Panc1 (cell line): ENCODE results near the gene APOL6. TPM values are rescaled to one million over a fixed set of nuclear protein-coding genes. Genes with fewer than 3 reads are reported as not detected.

Source experiments
- ATAC-seq: fragments of 200-7000 bp; cut with Tn5 transposase; 2 replicates; pipeline ENCODE4 v1.9.1; 2020; ENCODE audit warnings: mild to moderate bottlenecking, moderate library complexity
- BruUV-seq: library from RNA; stranded (reverse); fragments of 400-500 nt; replicated peaks from 2 replicates; lab custom pipeline; 2021; lab: Mats Ljungman, UMichigan
- CTCF ChIA-PET: fragments of 300-600 bp; sonication (Branson Sonifier 250); formaldehyde crosslinking; loops from one replicate; lab custom pipeline; 2022; ENCODE audit warnings: antibody characterized with exemption; lab: Charles Lee
- POLR2A ChIA-PET: fragments of 300-600 bp; sonication (Branson Sonifier 250); formaldehyde crosslinking; loops from one replicate; lab custom pipeline; 2022; ENCODE audit warnings: antibody characterized with exemption; lab: Charles Lee
- DNase-seq: peaks from one replicate; pipeline ENCODE4 v3.0.0-alpha.2; 2010; ENCODE audit warnings: low read depth, low spot score
- H3K27ac ChIP-seq: 2 replicates; pipeline ENCODE4 v1.5.1; 2011; ENCODE audit warnings: mild to moderate bottlenecking, low read length, inconsistent platforms
- H3K27me3 ChIP-seq: fragments of 200-500 bp; sonication (Bioruptor generic); 2 replicates; pipeline ENCODE4 v1.6.0; 2014; ENCODE audit warnings: low read length, inconsistent platforms; ENCODE audit not compliant: control insufficient read depth, insufficient read depth
- H3K36me3 ChIP-seq: fragments of 200-500 bp; sonication (Bioruptor generic); 2 replicates; pipeline ENCODE4 v1.5.1; 2014; ENCODE audit warnings: inconsistent platforms, mild to moderate bottlenecking, low read length, moderate library complexity; ENCODE audit not compliant: control insufficient read depth, insufficient read depth
- H3K4me1 ChIP-seq: 2 replicates; pipeline ENCODE4 v1.5.1; 2011; ENCODE audit warnings: inconsistent platforms, mild to moderate bottlenecking, low read length, moderate library complexity; ENCODE audit not compliant: control insufficient read depth, insufficient read depth
- H3K4me3 ChIP-seq, 2 experiments: 2 replicates each; pipeline ENCODE4 v1.5.1; 2011 to 2012; ENCODE audit warnings: low read depth in 2 of 2, low read length in 2 of 2, mild to moderate bottlenecking in 2 of 2, inconsistent platforms in 1 of 2, moderate library complexity in 1 of 2
- H3K9me3 ChIP-seq: fragments of 200-500 bp; sonication (Bioruptor generic); 2 replicates; pipeline ENCODE4 v1.5.1; 2014; ENCODE audit warnings: low read depth, mild to moderate bottlenecking, inconsistent platforms, low read length, moderate library complexity; ENCODE audit not compliant: control insufficient read depth, insufficient read depth
- CTCF ChIP-seq: fragments of 450-650 bp; IDR thresholded peaks from 2 replicates; pipeline ENCODE4 v1.5.1; 2017; ENCODE audit warnings: mild to moderate bottlenecking
- POLR2AphosphoS5 ChIP-seq: IDR thresholded peaks from 2 replicates; pipeline ENCODE4 v1.6.1; 2012; ENCODE audit warnings: mild to moderate bottlenecking, low read depth, low read length, moderate library complexity
- REST ChIP-seq, 2 experiments: IDR thresholded peaks; 2 replicates each; pipeline ENCODE4 v1.6.1; 2011 to 2012; ENCODE audit warnings: low read depth in 2 of 2, control low read depth in 1 of 2, low read length in 1 of 2, mild to moderate bottlenecking in 1 of 2, moderate library complexity in 1 of 2; ENCODE audit not compliant: insufficient read depth in 1 of 2
- SIN3A ChIP-seq: IDR thresholded peaks from 2 replicates; pipeline ENCODE4 v1.6.1; 2012; ENCODE audit warnings: low read depth, mild to moderate bottlenecking, low read length, moderate library complexity, borderline replicate concordance; ENCODE audit not compliant: insufficient read depth
- TCF7L2 ChIP-seq: IDR thresholded peaks from 2 replicates; pipeline ENCODE4 v1.6.1; 2011; ENCODE audit warnings: mild to moderate bottlenecking, low read depth, low read length, inconsistent platforms
- in situ Hi-C: cut with HindIII; loops from 2 replicates; pipeline ENCODE4 v1.10.0; 2016; ENCODE audit warnings: low sequenced_read_pairs, low pct_unique_long_range_greater_than_20kb
- intact Hi-C: fragments of 100-400 bp; cut with micrococcal nuclease; formaldehyde crosslinking; loops from one replicate; pipeline ENCODE4 v1.10.0; 2022; ENCODE audit not compliant: unreplicated experiment
- total RNA-seq: library from RNA; stranded (reverse); gene quantifications from one replicate; pipeline ENCODE4 v1.2.1, GENCODE V29; 2021; ENCODE audit not compliant: unreplicated experiment

The APOL6 gene
- total RNA-seq, 1 experiment from 2014 or later, result 16.4 TPM

- BruUV-seq, result no TSS peak
- CTCF ChIA-PET, result no interaction called here
Measured at GRCh38 chr22:35681454-35682052, 33.3 kb downstream of the APOL6 start.

GRCh38 chr22:35683560-35683959, 35.3 kb downstream of the APOL6 start:
- DNase-seq, result no peak
- H3K9me3 ChIP-seq, result no peaks in the 10 kb centered on the region
- no peak for ATAC-seq
- no peaks in the 10 kb centered on the region for H3K36me3 ChIP-seq
- BruUV-seq, result no TSS peak
- CTCF ChIA-PET, result no interaction called here
- no peaks in the 10 kb centered on the region for H3K27me3 ChIP-seq
- H3K27ac ChIP-seq, result no peak overlapping the region
- intact Hi-C loops, result no loop called here
- H3K4me3 ChIP-seq, result no peak overlapping the region
- POLR2A ChIA-PET, result no interaction called here
- TF ChIP-seq REST (IDR thresholded peaks at IDR 0.05; ENCODE audit: insufficient read depth in 1 of 2, low read depth in 2 of 2, low read length in 1 of 2) (no peak), POLR2AphosphoS5 (no peak), CTCF (no peak), SIN3A (no peak), TCF7L2 (no peak)
- no peaks in the 10 kb centered on the region for H3K4me1 ChIP-seq
- in situ Hi-C loops, result no loop called here

More at GRCh38 chr22:35681454-35682052, 33.3 kb downstream of the APOL6 start:
- H3K9me3 ChIP-seq, result no peaks in the 10 kb centered on the region
- TF ChIP-seq CTCF, result no peak
- no peak for TF ChIP-seq REST (IDR thresholded peaks at IDR 0.05; ENCODE audit: insufficient read depth in 1 of 2, low read depth in 2 of 2, low read length in 1 of 2)
- no peak for TF ChIP-seq POLR2AphosphoS5
- no peak for TF ChIP-seq TCF7L2
- TF ChIP-seq SIN3A, result no peak
- no peak for ATAC-seq
- no peak overlapping the region for H3K4me3 ChIP-seq
- H3K27me3 ChIP-seq, result no peaks in the 10 kb centered on the region
- 0 out of 2 replicates have a peak, but pooled peaks cover 3% of the 10 kb centered on the region for H3K4me1 ChIP-seq
- in situ Hi-C loops (no loop called here), intact Hi-C loops (no loop called here)
- POLR2A ChIA-PET, result interaction anchor here (0.7 kb wide), 1 partner anchor 333 kb away, joined by 6 read pairs; no protein-coding TSS in a partner anchor
- no peak for DNase-seq
- H3K27ac ChIP-seq, result no peak overlapping the region
- H3K36me3 ChIP-seq, result no peaks in the 10 kb centered on the region
